ENCODE results near the gene PRSS57. TPM values are rescaled to one million over a fixed set of nuclear protein-coding genes. Genes with fewer than 3 reads are reported as not detected.

Gene PRSS57
- polyA plus RNA-seq, 3 donors, result 0.16 to 1.4 (median 0.78) TPM

DNA sequence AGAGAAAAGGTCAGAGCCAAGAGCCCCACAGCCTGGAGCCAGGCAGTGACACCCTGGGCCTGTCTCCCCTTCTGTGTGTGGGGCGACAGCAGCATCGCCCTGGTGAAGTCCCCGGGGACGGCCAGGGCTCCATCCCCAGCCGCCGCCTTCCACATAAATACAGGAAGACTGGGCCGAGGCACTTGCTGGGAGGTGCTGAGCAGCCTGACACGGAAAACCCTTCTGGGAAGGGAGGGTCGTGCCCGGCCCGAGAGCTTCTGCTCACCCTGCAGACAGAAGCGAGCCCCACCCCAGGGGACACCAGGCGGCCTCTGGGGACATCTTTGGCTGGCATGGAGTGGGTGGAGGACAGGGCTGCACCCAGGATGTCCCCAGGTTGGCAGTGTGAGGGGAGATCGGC lies 50.5 kb downstream of the PRSS57 start:
- Histone ChIP-seq H3K27ac (ENCODE audit: low read depth in 1 of 2, low read length in 2 of 2) (no peak overlapping the region), H3K9me3 (replicated peaks in 1 of 2; ENCODE audit: control insufficient read depth in 1 of 2, insufficient read depth in 1 of 2, low read length in 2 of 2) (no peaks in the 10 kb centered on the region), H3K27me3 (ENCODE audit: control insufficient read depth in 2 of 2, insufficient read depth in 2 of 2, low read length in 2 of 2) (peaks cover 0 to 4% of the 10 kb centered on the region in 2 donors), H4K20me1 (ENCODE audit: insufficient read depth, low read length) (peaks cover 52% of the 10 kb centered on the region), H3K79me2 (ENCODE audit: insufficient read depth, low read length) (no peaks in the 10 kb centered on the region), H2AFZ (ENCODE audit: insufficient read depth, low read depth, low read length, poor library complexity, severe bottlenecking) (no peak overlapping the region), H3K4me1 (ENCODE audit: control insufficient read depth in 1 of 2, insufficient read depth in 2 of 2, low read length in 2 of 2) (peaks cover 0 to 5% of the 10 kb centered on the region in 2 donors), H3K4me2 (replicated peaks; ENCODE audit: extremely low read depth, low read length, poor library complexity, severe bottlenecking) (no peak overlapping the region), H3K36me3 (replicated peaks in 1 of 2; ENCODE audit: control insufficient read depth in 1 of 2, insufficient read depth in 2 of 2, low read length in 2 of 2) (peaks cover 43 to 47% of the 10 kb centered on the region in 2 donors), H3K9ac (ENCODE audit: insufficient read depth, low read length, poor library complexity, severe bottlenecking) (no peak overlapping the region), H3K4me3 (replicated peaks in 1 of 3; ENCODE audit: low read depth in 2 of 3, low read length in 3 of 3) (no peak overlapping the region)
- Mint-ChIP-seq H3K9me3 (peaks cover 0 to 5% (median 0%) of the 10 kb centered on the region in 7 donors), H3K27ac (peak overlapping the region in 2 of 7 donors; percentile 14 to 73), H3K27me3 (ENCODE audit: low read depth in 3 of 3) (peaks cover 4 to 8% (median 5%) of the 10 kb centered on the region in 3 donors), H3K4me1 (no peaks in the 10 kb centered on the region), H3K4me3 (no peak overlapping the region), H3K36me3 (peaks cover 17 to 39% of the 10 kb centered on the region in 2 donors)
- intact Hi-C loops (cut with micrococcal nuclease), result no loop called here
- WGBS (ENCODE audit: insufficient coverage), result 85% methylated on average over 9 of the region's 14 CpGs
- no peak for DNase-seq
- TF ChIP-seq, protein P1, sequence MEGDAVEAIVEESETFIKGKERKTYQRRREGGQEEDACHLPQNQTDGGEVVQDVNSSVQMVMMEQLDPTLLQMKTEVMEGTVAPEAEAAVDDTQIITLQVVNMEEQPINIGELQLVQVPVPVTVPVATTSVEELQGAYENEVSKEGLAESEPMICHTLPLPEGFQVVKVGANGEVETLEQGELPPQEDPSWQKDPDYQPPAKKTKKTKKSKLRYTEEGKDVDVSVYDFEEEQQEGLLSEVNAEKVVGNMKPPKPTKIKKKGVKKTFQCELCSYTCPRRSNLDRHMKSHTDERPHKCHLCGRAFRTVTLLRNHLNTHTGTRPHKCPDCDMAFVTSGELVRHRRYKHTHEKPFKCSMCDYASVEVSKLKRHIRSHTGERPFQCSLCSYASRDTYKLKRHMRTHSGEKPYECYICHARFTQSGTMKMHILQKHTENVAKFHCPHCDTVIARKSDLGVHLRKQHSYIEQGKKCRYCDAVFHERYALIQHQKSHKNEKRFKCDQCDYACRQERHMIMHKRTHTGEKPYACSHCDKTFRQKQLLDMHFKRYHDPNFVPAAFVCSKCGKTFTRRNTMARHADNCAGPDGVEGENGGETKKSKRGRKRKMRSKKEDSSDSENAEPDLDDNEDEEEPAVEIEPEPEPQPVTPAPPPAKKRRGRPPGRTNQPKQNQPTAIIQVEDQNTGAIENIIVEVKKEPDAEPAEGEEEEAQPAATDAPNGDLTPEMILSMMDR (IDR thresholded peaks at IDR 0.05), result no peak

DNA sequence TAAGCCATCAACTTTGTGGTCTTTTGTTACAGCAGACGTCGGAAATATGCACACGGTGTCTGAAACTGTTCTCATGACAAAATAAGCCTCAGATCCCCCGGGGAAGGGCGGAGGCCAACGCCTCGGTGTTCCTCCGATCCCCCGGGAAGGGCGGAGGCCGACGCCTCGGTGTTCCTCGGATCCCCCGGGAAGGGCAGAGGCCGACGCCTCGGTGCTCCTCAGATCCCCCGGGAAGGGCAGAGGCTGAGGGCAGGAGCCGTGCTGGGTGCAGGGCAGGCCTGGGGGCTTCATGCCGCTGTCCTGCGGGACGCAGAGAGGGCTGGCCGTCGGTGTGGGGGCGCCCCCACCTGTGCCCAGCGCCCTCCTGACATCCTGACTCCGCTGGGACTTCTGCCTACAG lies 50.9 kb downstream of the PRSS57 start:
- DNase-seq, result no peak
- WGBS (ENCODE audit: insufficient coverage), result 92% methylated on average over 20 of the region's 28 CpGs
- H3K36me3 ChIP-seq (replicated peaks in 1 of 2; ENCODE audit: control insufficient read depth in 1 of 2, insufficient read depth in 2 of 2, low read length in 2 of 2), result peaks cover 39 to 42% of the 10 kb centered on the region in 2 donors
- H3K27ac ChIP-seq (ENCODE audit: low read depth in 1 of 2, low read length in 2 of 2), result no peak overlapping the region
- H3K27me3 ChIP-seq (ENCODE audit: control insufficient read depth in 2 of 2, insufficient read depth in 2 of 2, low read length in 2 of 2), result peaks cover 0 to 5% of the 10 kb centered on the region in 2 donors
- H3K4me2 ChIP-seq (replicated peaks; ENCODE audit: extremely low read depth, low read length, poor library complexity, severe bottlenecking), result no peak overlapping the region
- Mint-ChIP-seq H3K4me1 (peaks cover 1% of the 10 kb centered on the region), H3K27ac (no peak overlapping the region), H3K36me3 (peaks cover 16 to 38% of the 10 kb centered on the region in 2 donors), H3K9me3 (peaks cover 0 to 7% (median 2%) of the 10 kb centered on the region in 7 donors), H3K27me3 (ENCODE audit: low read depth in 3 of 3) (peaks cover 6 to 10% (median 6%) of the 10 kb centered on the region in 3 donors), H3K4me3 (no peak overlapping the region)
- TF ChIP-seq, protein P1 (IDR thresholded peaks at IDR 0.05), result no peak
- no peak overlapping the region for H2AFZ ChIP-seq (ENCODE audit: insufficient read depth, low read depth, low read length, poor library complexity, severe bottlenecking)
- H3K4me3 ChIP-seq (replicated peaks in 1 of 3; ENCODE audit: low read depth in 2 of 3, low read length in 3 of 3), result no peak overlapping the region
- peaks cover 48% of the 10 kb centered on the region for H4K20me1 ChIP-seq (ENCODE audit: insufficient read depth, low read length)
- intact Hi-C loops (cut with micrococcal nuclease), result no loop called here
- H3K79me2 ChIP-seq (ENCODE audit: insufficient read depth, low read length), result no peaks in the 10 kb centered on the region
- no peak overlapping the region for H3K9ac ChIP-seq (ENCODE audit: insufficient read depth, low read length, poor library complexity, severe bottlenecking)
- no peaks in the 10 kb centered on the region for H3K9me3 ChIP-seq (replicated peaks in 1 of 2; ENCODE audit: control insufficient read depth in 1 of 2, insufficient read depth in 1 of 2, low read length in 2 of 2)
- peaks cover 1 to 7% of the 10 kb centered on the region in 2 donors for H3K4me1 ChIP-seq (ENCODE audit: control insufficient read depth in 1 of 2, insufficient read depth in 2 of 2, low read length in 2 of 2)

Measured in CD14-positive monocyte (primary cell).